ENCODE measurements around the gene MUC3A. TPM values are rescaled to one million over a fixed set of nuclear protein-coding genes. Genes with fewer than 3 reads are reported as not detected.
"Not testable (repeated sequence)": the region's sequence is repeated elsewhere in the genome, so short reads cannot be mapped to it uniquely, and the experiment has no call there.

MUC3A gene
- polyA plus RNA-seq (2013, experiment 1 of 2; ENCODE audit: insufficient read length), result 0.01 TPM
- 0.02 TPM for polyA plus RNA-seq (2013, experiment 2 of 2; ENCODE audit: insufficient read length)

- no peak for DNase-seq
Observed at GRCh38 chr7:100949227-100949932, at the start of gene MUC3A. MUC3A (plus strand) TSS chr7:100949534; CDS start chr7:100949625, 91 bp downstream.

- no peak for DNase-seq
Observed at GRCh38 chr7:100900978-100901377, 48.4 kb upstream of the MUC3A start.

- DNase-seq, result no peak
Observed at GRCh38 chr7:100901921-100902332, 47.4 kb upstream of the MUC3A start.

GRCh38 chr7:100902638-100903037 lies 46.7 kb upstream of the MUC3A start:
- no peak for DNase-seq

- DNase-seq, result no peak
Observed at GRCh38 chr7:100908512-100908911, 40.8 kb upstream of the MUC3A start.

GRCh38 chr7:100910443-100910842 lies 38.9 kb upstream of the MUC3A start:
- DNase-seq, result not testable (repeated sequence)

- DNase-seq, result no peak
Observed at GRCh38 chr7:100911484-100911883, 37.9 kb upstream of the MUC3A start.

GRCh38 chr7:100914208-100914878 lies 35.0 kb upstream of the MUC3A start:
- DNase-seq, result no peak

- DNase-seq, result no peak
Observed at GRCh38 chr7:100914879-100915447, 34.4 kb upstream of the MUC3A start.

GRCh38 chr7:100919335-100919734 lies 30.0 kb upstream of the MUC3A start:
- DNase-seq, result not testable (repeated sequence)

GRCh38 chr7:100919779-100920437 lies 29.4 kb upstream of the MUC3A start:
- not testable (repeated sequence) for DNase-seq

- no peak for DNase-seq
Observed at GRCh38 chr7:100921039-100921438, 28.3 kb upstream of the MUC3A start.

- not testable (repeated sequence) for DNase-seq
Observed at GRCh38 chr7:100923616-100924015, 25.7 kb upstream of the MUC3A start.

- no peak for DNase-seq
Observed at GRCh38 chr7:100929808-100930174, 19.5 kb upstream of the MUC3A start.

GRCh38 chr7:100933734-100934133 lies 15.6 kb upstream of the MUC3A start:
- DNase-seq, result no peak

- not testable (repeated sequence) for DNase-seq
Observed at GRCh38 chr7:100935381-100935780, 14.0 kb upstream of the MUC3A start.

GRCh38 chr7:100936167-100936566 lies 13.2 kb upstream of the MUC3A start:
- not testable (repeated sequence) for DNase-seq

GRCh38 chr7:100942045-100942774 lies 7.1 kb upstream of the MUC3A start:
- no peak for DNase-seq

GRCh38 chr7:100943693-100944092 lies 5.6 kb upstream of the MUC3A start:
- DNase-seq, result no peak

- no peak for DNase-seq
Observed at GRCh38 chr7:100944138-100944537, 5.2 kb upstream of the MUC3A start.

- DNase-seq, result no peak
Observed at GRCh38 chr7:100946111-100946510, 3.2 kb upstream of the MUC3A start.

GRCh38 chr7:100946766-100947365 lies 2.5 kb upstream of the MUC3A start:
- no peak for DNase-seq

All from fibroblast of skin of back (primary cell).